Liver (tissue), 3 donors: Measurements from ENCODE around the gene ERC1.

Experiments used
- ATF3 ChIP-seq: IDR thresholded peaks from 2 replicates; pipeline ENCODE4 v1.6.1; 2016; ENCODE audit warnings: antibody characterized with exemption
- CTCF ChIP-seq: fragments of 150-350 bp; IDR thresholded peaks from 2 replicates; pipeline ENCODE4 v1.5.1; 2017; ENCODE audit warnings: improper control_type of control experiment, low read depth, low read length; ENCODE audit not compliant: missing input control
- GABPA ChIP-seq, 2 donors: IDR thresholded peaks in 1 of 2; conservative IDR thresholded peaks in 1 of 2; 2 replicates each; pipeline ENCODE4 v1.6.1; 2016; ENCODE audit warnings: antibody characterized with exemption in 2 of 2, mild to moderate bottlenecking in 1 of 2, moderate library complexity in 1 of 2
- HNF4A ChIP-seq, 2 donors: conservative IDR thresholded peaks; 2 replicates each; pipeline ENCODE4 v1.6.1; 2016; ENCODE audit warnings: antibody characterized with exemption in 2 of 2, mild to moderate bottlenecking in 2 of 2
- HNF4G ChIP-seq: IDR thresholded peaks from 2 replicates; pipeline ENCODE4 v1.6.1; 2016; ENCODE audit warnings: antibody characterized with exemption
- JUND ChIP-seq, 2 donors: IDR thresholded peaks; 2 replicates each; pipeline ENCODE4 v1.6.1; 2016; ENCODE audit warnings: antibody characterized with exemption in 2 of 2
- MAX ChIP-seq: IDR thresholded peaks from 2 replicates; pipeline ENCODE4 v1.6.1; 2016; ENCODE audit warnings: antibody characterized with exemption
- NR2F2 ChIP-seq: IDR thresholded peaks from 2 replicates; pipeline ENCODE4 v1.6.1; 2016; ENCODE audit warnings: antibody characterized with exemption
- REST ChIP-seq: IDR thresholded peaks from 2 replicates; pipeline ENCODE4 v1.6.1; 2016; ENCODE audit warnings: antibody characterized with exemption, mild to moderate bottlenecking
- YY1 ChIP-seq: IDR thresholded peaks from 2 replicates; pipeline ENCODE4 v1.6.1; 2016; ENCODE audit warnings: antibody characterized with exemption, mild to moderate bottlenecking
- donor health status: healthy.
- donor health status: healthy.

DNA sequence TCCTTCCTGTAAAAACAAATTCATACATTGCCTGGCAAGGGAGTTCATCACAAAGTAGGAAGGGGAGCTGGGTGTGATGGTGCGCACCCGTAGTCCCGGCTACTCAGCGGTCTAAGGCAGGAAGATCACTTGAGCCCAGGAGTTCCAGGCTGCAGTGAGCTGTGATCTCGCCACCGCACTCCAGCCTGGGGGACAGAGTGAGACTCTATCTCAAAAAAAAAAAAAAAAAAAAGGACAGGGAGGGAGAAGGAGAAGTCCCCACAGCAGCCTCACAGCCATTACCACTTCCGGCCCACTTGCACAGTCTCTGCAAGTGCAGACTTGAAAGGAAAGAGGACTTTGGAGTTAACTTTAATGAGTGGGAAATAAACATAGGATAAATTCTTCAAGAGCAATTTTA lies 482.4 kb downstream of the ERC1 start:
- TF ChIP-seq CTCF (no peak), REST (no peak), GABPA (IDR thresholded peaks at IDR 0.05 in 1 of 2, conservative IDR thresholded peaks at IDR 0.05 in 1 of 2) (no peak), YY1 (no peak), MAX (no peak), ATF3 (no peak), HNF4A (conservative IDR thresholded peaks at IDR 0.05) (no peak), HNF4G (no peak), JUND (IDR thresholded peaks at IDR 0.05) (no peak), NR2F2 (no peak)
